HTR-8/SVneo (cell line): ENCODE measurements around the gene COL12A1.

Experiments
- DNase-seq: peaks from one replicate; pipeline ENCODE4 v3.0.0; 2011; ENCODE audit warnings: low spot score, mixed read lengths; ENCODE audit not compliant: insufficient read length
- FAIRE-seq: peaks from 2 replicates; lab custom pipeline; 2011; peaks lifted over from hg19 to GRCh38; lab: Jason Lieb, UNC

The COL12A1 gene

DNA sequence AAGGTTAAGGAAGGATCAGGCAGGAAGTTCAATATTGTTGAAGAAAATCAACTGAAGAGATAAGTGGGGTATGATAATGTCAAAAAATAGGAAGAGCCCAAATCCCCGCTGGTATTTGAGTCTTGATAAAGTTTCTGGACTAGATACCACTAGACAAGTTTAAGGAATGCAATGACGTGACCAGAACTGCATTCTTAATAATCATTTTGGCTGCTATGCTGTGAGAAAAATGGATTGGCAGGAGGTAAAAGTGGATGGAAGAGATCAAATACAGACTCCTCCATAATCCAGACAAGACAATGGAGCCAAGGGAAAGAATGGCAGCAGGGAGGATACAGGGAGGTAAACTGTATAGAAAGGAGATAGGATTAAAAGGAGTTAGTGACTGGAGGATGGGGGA, 128.2 kb downstream of the COL12A1 start:
- FAIRE-seq: no peak

DNA sequence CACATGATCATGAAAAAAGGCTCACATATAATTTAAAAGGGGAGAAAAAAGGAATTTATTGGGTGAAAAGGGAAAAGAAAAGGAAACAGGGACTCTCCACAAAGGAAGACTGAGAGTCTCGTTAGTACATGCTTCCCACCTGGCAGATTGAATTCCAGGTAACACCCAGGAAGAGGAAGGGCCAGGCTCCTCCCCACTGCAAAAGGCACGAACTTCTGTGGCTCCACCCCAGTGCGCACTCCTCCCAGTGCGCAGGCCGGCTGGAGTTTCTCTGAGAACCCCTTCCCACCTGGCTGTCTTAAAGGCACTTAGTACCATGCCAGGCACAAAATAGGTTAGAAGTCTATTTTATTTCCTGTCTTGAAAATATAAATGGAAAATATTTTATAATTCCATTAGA, 129.8 kb downstream of the COL12A1 start:
- DNase-seq (no peak), FAIRE-seq (no peak)

More for the DNA sequence above, 128.2 kb downstream of the COL12A1 start:
- DNase-seq: no peak

DNA sequence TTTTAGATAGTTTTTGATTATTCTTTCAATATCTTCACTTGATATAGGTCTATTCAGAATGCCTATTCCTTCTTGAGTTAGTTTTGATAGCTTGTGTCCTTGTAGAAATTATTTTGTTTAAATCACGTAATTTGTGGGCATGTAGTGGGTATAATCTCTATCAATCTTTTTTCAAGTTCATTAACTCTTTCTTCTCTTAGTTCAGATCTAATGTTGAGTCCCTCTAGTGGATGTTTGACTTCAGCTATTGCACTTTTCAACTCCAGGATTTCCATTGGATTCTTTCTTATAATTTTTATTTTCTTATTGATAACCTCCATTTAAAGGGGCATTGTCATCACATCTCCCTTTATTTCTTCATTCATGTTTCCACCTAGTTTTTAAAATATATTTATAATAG, 135.6 kb downstream of the COL12A1 start:
- no peak for DNase-seq
- no peak for FAIRE-seq

- FAIRE-seq (no peak), DNase-seq (no peak)
Measured at GRCh38 chr6:75065523-75065922, 140.3 kb downstream of the COL12A1 start.

DNA sequence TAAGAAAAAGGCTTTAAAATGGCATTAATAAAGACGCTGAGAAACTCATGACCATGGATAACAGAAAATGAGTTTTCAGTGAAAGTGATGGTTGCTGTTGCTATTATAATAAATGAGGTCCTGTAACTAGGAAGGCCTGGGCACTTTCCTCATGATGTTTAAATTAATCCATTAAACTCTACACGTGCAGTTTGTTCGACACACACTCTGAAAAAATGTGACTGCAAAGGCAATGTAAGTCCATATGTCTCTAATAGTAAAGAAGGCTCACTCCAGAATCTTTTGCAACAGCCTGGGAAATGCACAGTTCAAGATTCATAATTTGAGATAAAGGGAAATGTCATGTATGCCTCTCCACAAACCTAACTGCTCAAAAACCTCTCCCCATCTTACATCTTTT, 153.4 kb downstream of the COL12A1 start:
- no peak for FAIRE-seq
- no peak for DNase-seq

- no peak for DNase-seq
- FAIRE-seq: no peak
Measured at GRCh38 chr6:75049308-75049707, 156.5 kb downstream of the COL12A1 start.

DNA sequence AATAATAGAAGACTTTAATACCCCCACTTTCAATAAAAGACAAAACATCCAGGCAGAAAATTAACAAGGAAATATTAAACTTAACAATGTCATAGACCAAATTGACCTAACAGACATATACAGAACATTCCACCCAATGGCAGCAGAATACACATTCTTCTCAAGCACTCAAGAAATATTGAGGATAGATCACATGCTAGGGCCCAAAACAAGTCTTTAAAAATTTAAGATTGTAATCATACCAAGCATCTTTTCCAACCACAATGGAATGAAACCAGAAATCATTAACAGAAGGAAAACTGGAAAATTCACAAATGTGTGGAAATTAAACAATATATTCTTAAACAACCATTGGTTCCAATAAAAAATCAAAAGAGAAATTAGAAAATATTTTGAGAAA, 161.0 kb downstream of the COL12A1 start:
- FAIRE-seq: no peak
- DNase-seq: no peak

DNA sequence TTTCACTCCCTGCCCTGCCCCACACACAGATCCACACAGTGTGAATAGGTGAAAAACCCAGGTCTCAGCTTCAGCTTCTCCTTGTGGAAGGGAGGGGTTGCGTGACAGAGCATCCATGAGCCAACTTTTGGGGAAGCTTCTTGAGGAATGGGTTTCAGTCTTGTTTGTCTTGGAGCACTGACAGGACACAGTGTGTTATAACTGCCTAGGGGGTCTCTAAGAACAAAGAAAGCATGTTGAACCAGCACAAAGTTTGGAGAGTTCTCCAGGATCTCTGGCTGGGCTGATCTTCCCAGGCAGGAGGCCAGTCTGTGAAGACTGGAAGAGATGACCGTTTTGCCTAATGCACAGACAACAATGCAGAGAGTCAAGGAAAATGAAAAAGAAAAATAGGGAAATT, 164.5 kb downstream of the COL12A1 start:
- DNase-seq (no peak), FAIRE-seq (no peak)
